HEK293T (cell line): Measurements from ENCODE around the gene ADAMTS5.

Source experiments
- CTCF ChIA-PET: fragments of 350-600 bp; formaldehyde crosslinking; extraction: SDS; loops from one replicate; lab custom pipeline; 2021; ENCODE audit warnings: antibody characterized with exemption, inconsistent platforms; lab: Yijun Ruan, JAX
- POLR2A ChIA-PET: fragments of 350-600 bp; formaldehyde crosslinking; extraction: SDS; loops from one replicate; lab custom pipeline; 2020; ENCODE audit warnings: antibody characterized with exemption, inconsistent platforms; lab: Yijun Ruan, JAX
- DNase-seq: peaks from one replicate; pipeline ENCODE4 v3.0.0; 2012; ENCODE audit warnings: mixed read lengths; ENCODE audit errors: extremely low spot score
- ARNT ChIP-seq: fragments of 450-650 bp; IDR thresholded peaks from 2 replicates; pipeline ENCODE4 v1.6.1; 2017; ENCODE audit warnings: mild to moderate bottlenecking
- BHLHE40 ChIP-seq: fragments of 450-650 bp; IDR thresholded peaks from 2 replicates; pipeline ENCODE4 v1.6.1; 2016; ENCODE audit warnings: mild to moderate bottlenecking, moderate library complexity, borderline replicate concordance
- CTBP1 ChIP-seq: fragments of 450-650 bp; IDR thresholded peaks from 2 replicates; pipeline ENCODE4 v1.6.1; 2016; ENCODE audit warnings: borderline replicate concordance
- ELF4 ChIP-seq: fragments of 450-650 bp; IDR thresholded peaks from 2 replicates; pipeline ENCODE4 v1.6.1; 2017; ENCODE audit warnings: antibody characterized with exemption
- FOXA1 ChIP-seq: fragments of 450-650 bp; IDR thresholded peaks from 2 replicates; pipeline ENCODE4 v1.6.1; 2016; ENCODE audit warnings: mild to moderate bottlenecking
- FOXK2 ChIP-seq: fragments of 450-650 bp; IDR thresholded peaks from 2 replicates; pipeline ENCODE4 v1.6.1; 2016; ENCODE audit warnings: mild to moderate bottlenecking
- FOXM1 ChIP-seq: fragments of 450-650 bp; IDR thresholded peaks from 2 replicates; pipeline ENCODE4 v1.6.1; 2017; ENCODE audit warnings: mild to moderate bottlenecking, borderline replicate concordance
- HDGF ChIP-seq: fragments of 450-650 bp; IDR thresholded peaks from 2 replicates; pipeline ENCODE4 v1.6.1; 2017; ENCODE audit warnings: antibody characterized with exemption, borderline replicate concordance
- L3MBTL2 ChIP-seq: fragments of 450-650 bp; conservative IDR thresholded peaks from 2 replicates; pipeline ENCODE4 v1.6.1; 2016; ENCODE audit warnings: mild to moderate bottlenecking
- LEF1 ChIP-seq: fragments of 450-650 bp; IDR thresholded peaks from 2 replicates; pipeline ENCODE4 v1.6.1; 2017; ENCODE audit warnings: mild to moderate bottlenecking, borderline replicate concordance
- NFRKB ChIP-seq: fragments of 450-650 bp; IDR thresholded peaks from 2 replicates; pipeline ENCODE4 v1.6.1; 2016; ENCODE audit warnings: mild to moderate bottlenecking, moderate library complexity
- PKNOX1 ChIP-seq: fragments of 450-650 bp; IDR thresholded peaks from 2 replicates; pipeline ENCODE4 v1.6.1; 2016
- SP1 ChIP-seq: fragments of 450-650 bp; IDR thresholded peaks from 2 replicates; pipeline ENCODE4 v1.6.1; 2017
- SUZ12 ChIP-seq: fragments of 450-650 bp; IDR thresholded peaks from 2 replicates; pipeline ENCODE4 v1.6.1; 2016; ENCODE audit warnings: mild to moderate bottlenecking
- TARDBP ChIP-seq: fragments of 450-650 bp; IDR thresholded peaks from 2 replicates; pipeline ENCODE4 v1.6.1; 2016
- ZNF384 ChIP-seq: fragments of 450-650 bp; IDR thresholded peaks from 2 replicates; pipeline ENCODE4 v1.6.1; 2016

The ADAMTS5 gene

GRCh38 chr21:26962621-26963181, 4.2 kb downstream of the ADAMTS5 start:
- POLR2A ChIA-PET, result interaction anchor here (1.2 kb wide), 1 partner anchor 118 kb away, joined by 5 read pairs; the partner anchor contains the start of gene ADAMTS1

GRCh38 chr21:26961698-26962097, 5.2 kb downstream of the ADAMTS5 start:
- POLR2A ChIA-PET, result interaction anchor here (1.2 kb wide), 1 partner anchor 117 kb away, joined by 5 read pairs; the partner anchor contains the start of gene ADAMTS1
- CTCF ChIA-PET, result interaction anchor here (0.8 to 1.5 kb wide), 8 partner anchors 8 to 113 kb away, joined by 3 to 6 read pairs (median 4); no protein-coding TSS in a partner anchor
- peak; percentile 43 for DNase-seq
- TF ChIP-seq ELF4 (no peak), PKNOX1 (no peak), ARNT (no peak), TARDBP (no peak), HDGF (no peak), LEF1 (no peak), SP1 (no peak), CTBP1 (no peak), FOXK2 (no peak)

More at GRCh38 chr21:26962621-26963181, 4.2 kb downstream of the ADAMTS5 start:
- CTCF ChIA-PET, result interaction anchor here (0.6 to 1.5 kb wide), 7 partner anchors 9 to 116 kb away, joined by 3 to 7 read pairs (median 4); no protein-coding TSS in a partner anchor
- no peak for TF ChIP-seq CTBP1
- no peak for TF ChIP-seq ZNF384
- no peak for TF ChIP-seq FOXK2
- TF ChIP-seq ELF4, result no peak
- no peak for TF ChIP-seq SUZ12
- no peak for TF ChIP-seq FOXM1
- no peak for TF ChIP-seq L3MBTL2
- DNase-seq, result no peak

- no peak for TF ChIP-seq ZNF384
- TF ChIP-seq BHLHE40, result no peak
- no peak for TF ChIP-seq CTBP1
- TF ChIP-seq SUZ12, result no peak
- TF ChIP-seq SP1, result no peak
- no peak for TF ChIP-seq ARNT
- no peak for TF ChIP-seq L3MBTL2
- no peak for TF ChIP-seq TARDBP
- no peak for TF ChIP-seq HDGF
- TF ChIP-seq FOXM1, result no peak
- POLR2A ChIA-PET, result no interaction called here
- CTCF ChIA-PET, result no interaction called here
- DNase-seq, result no peak
Measured at GRCh38 chr21:26958788-26959187, 8.1 kb downstream of the ADAMTS5 start.

- ChIA-PET POLR2A (interaction anchor here (1.1 kb wide), 1 partner anchor 9 kb away, joined by 3 read pairs; no protein-coding TSS in a partner anchor), CTCF (no interaction called here)
- no peak for DNase-seq
- no peak for TF ChIP-seq HDGF
- no peak for TF ChIP-seq FOXK2
- TF ChIP-seq BHLHE40, result no peak
- no peak for TF ChIP-seq SUZ12
- no peak for TF ChIP-seq PKNOX1
- TF ChIP-seq FOXA1, result no peak
- TF ChIP-seq LEF1, result no peak
- TF ChIP-seq FOXM1, result no peak
- TF ChIP-seq ZNF384, result no peak
- no peak for TF ChIP-seq ARNT
- TF ChIP-seq L3MBTL2, result no peak
- no peak for TF ChIP-seq TARDBP
- TF ChIP-seq SP1, result no peak
- no peak for TF ChIP-seq CTBP1
- no peak for TF ChIP-seq NFRKB
- no peak for TF ChIP-seq ELF4
Measured at GRCh38 chr21:26956813-26957212, 10.1 kb downstream of the ADAMTS5 start.

GRCh38 chr21:26956216-26956615, 10.7 kb downstream of the ADAMTS5 start:
- DNase-seq, result no peak
- ChIA-PET POLR2A (interaction anchor here (1.1 kb wide), 1 partner anchor 8 kb away, joined by 3 read pairs; no protein-coding TSS in a partner anchor), CTCF (no interaction called here)

GRCh38 chr21:26954662-26955121, 12.2 kb downstream of the ADAMTS5 start:
- POLR2A ChIA-PET, result interaction anchor here (0.9 kb wide), 1 partner anchor 11 kb away, joined by 3 read pairs; no protein-coding TSS in a partner anchor
- DNase-seq, result no peak
- TF ChIP-seq FOXK2 (no peak), FOXA1 (no peak), ZNF384 (no peak), FOXM1 (no peak)
- CTCF ChIA-PET, result no interaction called here

More at GRCh38 chr21:26956216-26956615, 10.7 kb downstream of the ADAMTS5 start:
- no peak for TF ChIP-seq L3MBTL2
- TF ChIP-seq NFRKB, result no peak
- no peak for TF ChIP-seq BHLHE40
- no peak for TF ChIP-seq SUZ12
- no peak for TF ChIP-seq FOXK2
- TF ChIP-seq HDGF, result no peak
- TF ChIP-seq LEF1, result no peak
- no peak for TF ChIP-seq ARNT
- no peak for TF ChIP-seq TARDBP
- no peak for TF ChIP-seq ZNF384
- TF ChIP-seq FOXM1, result no peak
- no peak for TF ChIP-seq ELF4
